Lower lobe of right lung (tissue), 2 donors: Measurements from ENCODE around the gene URB2. TPM values are rescaled to one million over a fixed set of nuclear protein-coding genes. Genes with fewer than 3 reads are reported as not detected.
"Not testable (repeated sequence)": the region's sequence is repeated elsewhere in the genome, so short reads cannot be mapped to it uniquely, and the experiment has no call there.

Experiments used
- ATAC-seq, 2 donors: fragments of 200-7000 bp; cut with Tn5 transposase; one replicate each; pipeline ENCODE4 v1.9.1; 2020 to 2022; ENCODE audit warnings: mild to moderate bottlenecking in 2 of 2, moderate library complexity in 2 of 2
- DNase-seq: peaks from one replicate; pipeline ENCODE4 v3.0.0-alpha.2; 2020
- H3K27ac ChIP-seq: fragments of 200-600 bp; one replicate; pipeline ENCODE4 v1.8.0; 2022
- H3K27me3 ChIP-seq: fragments of 200-600 bp; one replicate; pipeline ENCODE4 v1.8.0; 2022; ENCODE audit warnings: low read depth
- H3K36me3 ChIP-seq: fragments of 200-600 bp; one replicate; pipeline ENCODE4 v1.8.0; 2022; ENCODE audit warnings: mild to moderate bottlenecking
- H3K4me1 ChIP-seq: fragments of 200-600 bp; one replicate; pipeline ENCODE4 v1.8.0; 2022
- H3K4me3 ChIP-seq: fragments of 200-600 bp; one replicate; pipeline ENCODE4 v1.8.0; 2022; ENCODE audit warnings: mild to moderate bottlenecking
- H3K9me3 ChIP-seq: fragments of 200-600 bp; one replicate; pipeline ENCODE4 v1.8.0; 2022
- intact Hi-C: fragments of 100-400 bp; cut with DNase I; formaldehyde crosslinking; loops from one replicate; pipeline ENCODE4 v1.11.0; 2022
- total RNA-seq: library from RNA; stranded (reverse); fragmentation: NEBNext Ultra II Directional; extraction: Animal tissue kit (Norgen Biotek cat#: 25700); gene quantifications from one replicate; pipeline ENCODE4 v1.2.1, GENCODE V29; 2021
- TF ChIP-seq, protein P1 (sequence below): fragments of 200-600 bp; IDR thresholded peaks from one replicate; pipeline ENCODE4 v1.8.0; 2022; ENCODE audit warnings: antibody characterized with exemption, mild to moderate bottlenecking
- donor health status: DM: no; HTN: yes; CAD: no; lungs with severe emphysema.

URB2 gene
- total RNA-seq, 1 donor from 2014 or later: 5.8 TPM

DNA sequence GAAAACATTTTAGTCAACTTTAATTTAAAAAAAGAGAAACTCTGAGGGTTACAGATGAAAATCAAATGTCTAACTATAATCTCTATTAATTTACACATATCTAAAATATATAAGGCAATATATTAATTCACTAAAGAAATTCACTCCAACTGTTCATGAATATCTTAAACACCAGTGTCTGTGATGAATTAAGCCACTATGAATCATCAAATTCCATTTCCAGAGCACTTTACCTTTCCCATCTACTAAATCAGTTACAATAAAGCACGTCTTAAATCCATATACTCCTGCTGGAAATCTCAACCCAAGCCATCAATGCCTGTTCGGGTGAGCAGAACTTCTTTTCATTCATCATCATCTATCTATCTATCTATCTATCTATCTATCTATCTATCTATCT, 4.4 kb upstream of the URB2 start:
- no peak overlapping the region for H3K4me3 ChIP-seq
- H3K9me3 ChIP-seq: no peaks in the 10 kb centered on the region
- TF ChIP-seq, protein P1, sequence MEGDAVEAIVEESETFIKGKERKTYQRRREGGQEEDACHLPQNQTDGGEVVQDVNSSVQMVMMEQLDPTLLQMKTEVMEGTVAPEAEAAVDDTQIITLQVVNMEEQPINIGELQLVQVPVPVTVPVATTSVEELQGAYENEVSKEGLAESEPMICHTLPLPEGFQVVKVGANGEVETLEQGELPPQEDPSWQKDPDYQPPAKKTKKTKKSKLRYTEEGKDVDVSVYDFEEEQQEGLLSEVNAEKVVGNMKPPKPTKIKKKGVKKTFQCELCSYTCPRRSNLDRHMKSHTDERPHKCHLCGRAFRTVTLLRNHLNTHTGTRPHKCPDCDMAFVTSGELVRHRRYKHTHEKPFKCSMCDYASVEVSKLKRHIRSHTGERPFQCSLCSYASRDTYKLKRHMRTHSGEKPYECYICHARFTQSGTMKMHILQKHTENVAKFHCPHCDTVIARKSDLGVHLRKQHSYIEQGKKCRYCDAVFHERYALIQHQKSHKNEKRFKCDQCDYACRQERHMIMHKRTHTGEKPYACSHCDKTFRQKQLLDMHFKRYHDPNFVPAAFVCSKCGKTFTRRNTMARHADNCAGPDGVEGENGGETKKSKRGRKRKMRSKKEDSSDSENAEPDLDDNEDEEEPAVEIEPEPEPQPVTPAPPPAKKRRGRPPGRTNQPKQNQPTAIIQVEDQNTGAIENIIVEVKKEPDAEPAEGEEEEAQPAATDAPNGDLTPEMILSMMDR: no peak
- DNase-seq (no peak), ATAC-seq (no peak)
- H3K27ac ChIP-seq: no peak overlapping the region
- H3K36me3 ChIP-seq: no peaks in the 10 kb centered on the region
- peaks cover 24% of the 10 kb centered on the region for H3K4me1 ChIP-seq
- no peaks in the 10 kb centered on the region for H3K27me3 ChIP-seq
- intact Hi-C loops: no loop called here

DNA sequence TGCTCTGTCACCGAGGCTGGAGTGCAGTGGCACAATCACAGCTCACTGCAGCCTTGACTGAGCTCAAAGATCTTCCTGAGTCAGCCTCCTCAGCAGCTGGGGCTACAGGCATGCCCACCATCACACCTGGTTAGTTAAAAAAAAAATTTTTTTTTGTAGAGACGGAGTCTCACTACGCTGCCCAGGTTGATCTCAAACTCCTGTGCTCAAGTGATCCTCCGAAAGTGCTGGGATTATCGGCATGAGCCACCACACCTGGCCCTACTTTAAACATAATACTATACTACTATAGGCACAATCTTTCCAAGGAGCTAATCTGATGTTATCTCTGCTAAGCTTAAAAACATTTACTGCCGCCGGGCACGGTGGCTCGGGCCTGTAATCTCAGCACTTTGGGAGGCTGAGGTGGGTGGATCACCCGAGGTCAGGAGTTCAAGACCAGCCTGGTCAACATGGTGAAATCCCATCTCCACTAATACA, 3.4 kb upstream of the URB2 start:
- H3K9me3 ChIP-seq, H3K36me3 ChIP-seq, H3K27me3 ChIP-seq, H3K27ac ChIP-seq, DNase-seq, ATAC-seq, H3K4me3 ChIP-seq, intact Hi-C loops: not testable (repeated sequence)
- peaks cover 34% of the 10 kb centered on the region for H3K4me1 ChIP-seq

DNA sequence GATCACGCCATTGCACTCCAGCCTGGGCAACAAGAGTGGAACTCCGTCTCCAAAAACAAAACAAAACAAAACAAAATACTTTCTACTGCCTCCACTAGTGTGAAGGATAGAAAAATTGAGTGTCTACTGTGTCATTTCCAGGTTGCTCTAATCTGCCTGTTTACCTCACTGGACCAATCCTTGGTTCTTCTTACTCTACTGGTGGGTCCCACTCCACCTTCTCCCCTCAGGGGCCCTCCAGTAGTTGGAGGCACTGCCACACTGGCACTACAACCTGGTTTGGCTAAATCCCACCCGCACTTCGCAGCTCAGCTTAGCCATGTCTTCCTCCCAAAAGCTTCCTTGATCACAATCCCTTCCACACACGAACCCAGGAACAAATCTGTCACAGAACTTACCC, 2.8 kb upstream of the URB2 start:
- intact Hi-C loops: no loop called here
- H3K4me1 ChIP-seq: peaks cover 35% of the 10 kb centered on the region
- no peak overlapping the region for H3K4me3 ChIP-seq

DNA sequence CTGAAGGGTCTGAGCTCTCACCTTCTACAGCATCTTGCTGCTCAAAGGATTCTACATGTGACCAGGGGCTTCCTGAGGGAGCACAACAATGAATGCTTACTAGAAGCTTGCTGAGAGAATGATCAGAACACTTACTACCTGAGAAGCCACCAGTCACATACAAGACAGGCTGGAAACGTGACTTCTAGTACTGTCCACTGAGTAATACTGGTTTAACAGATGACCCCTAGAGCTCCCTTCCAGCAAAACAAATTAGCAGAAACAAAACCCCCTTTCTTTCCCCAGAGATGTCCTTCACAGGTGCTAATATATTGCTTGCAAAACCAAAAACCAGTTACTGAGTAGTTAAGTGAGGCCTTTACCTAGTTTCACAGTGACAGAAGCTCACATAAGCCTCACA, 2.2 kb upstream of the URB2 start:
- TF ChIP-seq, protein P1: no peak
- peaks cover 35% of the 10 kb centered on the region for H3K4me1 ChIP-seq
- H3K27ac ChIP-seq: no peak overlapping the region
- no peaks in the 10 kb centered on the region for H3K9me3 ChIP-seq
- no peak for ATAC-seq
- H3K4me3 ChIP-seq: no peak overlapping the region
- H3K36me3 ChIP-seq: no peaks in the 10 kb centered on the region
- intact Hi-C loops: no loop called here
- DNase-seq: no peak
- no peaks in the 10 kb centered on the region for H3K27me3 ChIP-seq

More for the DNA sequence above, 2.8 kb upstream of the URB2 start:
- DNase-seq: no peak
- no peak for ATAC-seq
- Histone ChIP-seq H3K27me3 (no peaks in the 10 kb centered on the region), H3K27ac (no peak overlapping the region), H3K36me3 (no peaks in the 10 kb centered on the region), H3K9me3 (no peaks in the 10 kb centered on the region)
- TF ChIP-seq, protein P1: no peak

DNA sequence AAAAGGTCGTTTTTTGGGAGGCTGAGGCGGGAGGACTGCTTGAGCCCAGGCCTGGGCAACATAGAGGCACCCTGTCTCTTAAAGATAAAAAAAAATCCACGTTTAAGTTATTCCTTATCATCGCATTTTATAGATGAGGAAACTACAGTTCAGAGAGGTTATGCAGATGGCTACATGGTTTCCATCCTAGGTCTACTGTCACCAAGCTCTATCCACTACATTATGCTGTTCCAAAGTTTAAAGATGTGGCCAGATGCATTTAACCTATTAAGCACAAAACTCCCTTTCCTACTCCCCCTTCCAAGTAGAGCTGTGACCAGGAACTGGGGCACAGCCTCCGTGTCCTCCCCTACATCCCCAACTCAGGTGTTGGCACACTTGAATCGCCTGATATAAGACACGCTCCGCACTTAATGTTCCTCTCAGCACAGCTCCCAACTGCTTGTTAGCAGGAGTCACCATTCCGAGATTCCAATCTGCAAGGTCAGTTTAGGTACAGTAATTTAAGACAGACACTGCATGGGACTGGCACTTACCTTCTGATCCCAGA, 1.5 kb upstream of the URB2 start:
- Histone ChIP-seq H3K36me3 (no peaks in the 10 kb centered on the region), H3K9me3 (no peaks in the 10 kb centered on the region), H3K4me1 (peaks cover 35% of the 10 kb centered on the region), H3K27ac (peak overlapping the region; percentile 69), H3K4me3 (peak overlapping the region; percentile 97), H3K27me3 (no peaks in the 10 kb centered on the region)
- intact Hi-C loops: no loop called here
- no peak for ATAC-seq
- DNase-seq: no peak
- TF ChIP-seq, protein P1: no peak

DNA sequence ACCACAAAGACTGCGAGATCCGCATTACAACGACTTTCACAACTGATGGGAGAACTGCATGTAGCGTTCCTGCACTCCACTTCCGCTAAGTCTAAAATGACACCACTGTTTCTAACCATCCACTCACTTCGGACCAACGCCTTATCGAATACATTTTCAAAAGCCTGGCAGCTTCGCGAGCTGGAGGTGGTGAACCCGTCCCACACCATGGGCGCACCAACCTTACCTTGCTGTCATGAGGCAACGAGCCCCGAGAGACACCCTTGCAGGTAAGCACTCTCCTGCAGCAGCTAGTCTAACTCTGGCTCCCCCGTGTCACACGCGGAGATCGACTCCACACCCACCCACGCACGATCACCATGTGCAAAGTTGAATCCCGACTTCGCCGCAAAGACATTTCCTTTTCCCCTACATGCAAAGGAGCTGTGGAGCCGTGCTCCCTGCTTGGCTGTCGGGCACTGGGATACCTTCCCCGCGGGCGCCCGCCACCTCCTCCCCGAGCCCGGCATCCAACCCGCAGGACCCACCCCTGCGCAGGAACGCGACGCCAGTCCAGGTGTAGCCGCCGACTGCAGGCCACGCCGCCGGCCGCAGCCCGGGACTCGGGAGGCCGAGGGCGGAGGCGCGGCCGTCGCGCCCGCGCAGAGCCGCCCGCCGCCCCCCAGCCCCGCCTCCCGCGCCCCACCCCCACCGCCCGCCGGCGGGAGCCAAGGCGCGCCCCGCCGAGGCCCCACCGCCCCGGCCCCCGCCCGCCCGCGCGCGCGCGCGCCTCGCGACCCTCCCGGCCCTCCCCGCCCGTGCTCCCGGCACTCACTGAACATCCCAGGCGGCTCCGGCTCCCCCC, 754 bp upstream of the URB2 start:
- DNase-seq: peak; percentile 79
- H3K4me3 ChIP-seq: peak overlapping the region; percentile 97
- TF ChIP-seq, protein P1: no peak
- no peaks in the 10 kb centered on the region for H3K27me3 ChIP-seq
- intact Hi-C loops: no loop called here
- peaks cover 35% of the 10 kb centered on the region for H3K4me1 ChIP-seq
- H3K27ac ChIP-seq: peak overlapping the region; percentile 86
- H3K9me3 ChIP-seq: no peaks in the 10 kb centered on the region
- ATAC-seq: peak; percentile 77 to 78
- H3K36me3 ChIP-seq: no peaks in the 10 kb centered on the region
